ENCODE measurements around the gene SDC3.

SDC3 gene

GRCh38 chr1:30928789-30929134 lies 20.2 kb upstream of the SDC3 start:
- in situ Hi-C loops (cut with MboI; ENCODE audit: low sequenced_read_pairs, unreplicated experiment), result no loop called here
- no peak for TF ChIP-seq CTCF (IDR thresholded peaks at IDR 0.05; ENCODE audit: borderline replicate concordance, control extremely low read depth, extremely low read depth, insufficient read depth, missing control alignments)
- no peak for DNase-seq (ENCODE audit: low spot score)

GRCh38 chr1:30928171-30928570 lies 19.6 kb upstream of the SDC3 start:
- DNase-seq (ENCODE audit: low spot score), result no peak
- no peak for TF ChIP-seq CTCF (IDR thresholded peaks at IDR 0.05; ENCODE audit: borderline replicate concordance, control extremely low read depth, extremely low read depth, insufficient read depth, missing control alignments)
- in situ Hi-C loops (cut with MboI; ENCODE audit: low sequenced_read_pairs, unreplicated experiment), result no loop called here

GRCh38 chr1:30927448-30927847 lies 18.9 kb upstream of the SDC3 start:
- no peak for TF ChIP-seq CTCF (IDR thresholded peaks at IDR 0.05; ENCODE audit: borderline replicate concordance, control extremely low read depth, extremely low read depth, insufficient read depth, missing control alignments)
- DNase-seq (ENCODE audit: low spot score), result no peak
- in situ Hi-C loops (cut with MboI; ENCODE audit: low sequenced_read_pairs, unreplicated experiment), result no loop called here

GRCh38 chr1:30923597-30923996 lies 15.0 kb upstream of the SDC3 start:
- no peak for TF ChIP-seq CTCF (IDR thresholded peaks at IDR 0.05; ENCODE audit: borderline replicate concordance, control extremely low read depth, extremely low read depth, insufficient read depth, missing control alignments)
- DNase-seq (ENCODE audit: low spot score), result no peak
- in situ Hi-C loops (cut with MboI; ENCODE audit: low sequenced_read_pairs, unreplicated experiment), result no loop called here

- DNase-seq (ENCODE audit: low spot score), result no peak
- no peak for TF ChIP-seq CTCF (IDR thresholded peaks at IDR 0.05; ENCODE audit: borderline replicate concordance, control extremely low read depth, extremely low read depth, insufficient read depth, missing control alignments)
- in situ Hi-C loops (cut with MboI; ENCODE audit: low sequenced_read_pairs, unreplicated experiment), result no loop called here
Observed at GRCh38 chr1:30920827-30921226, 12.3 kb upstream of the SDC3 start.

GRCh38 chr1:30919025-30919881 lies 10.7 kb upstream of the SDC3 start:
- in situ Hi-C loops (cut with MboI; ENCODE audit: low sequenced_read_pairs, unreplicated experiment), result loop anchor here (10.0 kb wide), 1 partner anchor 194 kb away; the partner anchor contains the start of gene MATN1
- TF ChIP-seq CTCF (IDR thresholded peaks at IDR 0.05; ENCODE audit: borderline replicate concordance, control extremely low read depth, extremely low read depth, insufficient read depth, missing control alignments), result no peak

More at GRCh38 chr1:30919025-30919881, 10.7 kb upstream of the SDC3 start:
- DNase-seq (ENCODE audit: low spot score), result no peak
